HepG2 (cell line): ENCODE measurements around the gene SPOPL. TPM values are rescaled to one million over a fixed set of nuclear protein-coding genes. Genes with fewer than 3 reads are reported as not detected.
A peak's percentile ranks its signal among the peaks of the same experiment; 100 is the strongest.

Source experiments
- ARNT2 ChIP-seq: sonication (generic); formaldehyde crosslinking; IDR thresholded peaks from 2 replicates; pipeline ENCODE4 v1.8.0; 2022; ENCODE audit warnings: mild to moderate bottlenecking, low read depth, missing genetic modification reagents, moderate library complexity
- ATF7 ChIP-seq, 2 experiments: fragments of 450-650 bp in 1 of 2; sonication (generic) in 1 of 2; formaldehyde crosslinking in 1 of 2; IDR thresholded peaks; 2 replicates each; pipeline versions ENCODE4 v1.4.0 to v1.6.1; 2016 to 2020; ENCODE audit warnings: antibody characterized with exemption in 1 of 2, mild to moderate bottlenecking in 1 of 2, missing genetic modification reagents in 1 of 2
- ELK4 ChIP-seq: sonication (generic); formaldehyde crosslinking; IDR thresholded peaks from 2 replicates; pipeline ENCODE4 v1.9.0; 2021; ENCODE audit warnings: missing genetic modification reagents, borderline replicate concordance
- EP300 ChIP-seq, 3 experiments: sonication (generic) in 1 of 3; formaldehyde crosslinking in 1 of 3; IDR thresholded peaks; 2 replicates each; pipeline versions ENCODE4 v1.5.1 to v1.6.1; 2011 to 2020; ENCODE audit warnings: low read depth in 2 of 3, low read length in 2 of 3, borderline replicate concordance in 1 of 3, improper control_type of control experiment in 1 of 3, mild to moderate bottlenecking in 1 of 3, missing genetic modification reagents in 1 of 3, moderate library complexity in 1 of 3
- HNRNPLL ChIP-seq: fragments of 200-400 bp; formaldehyde crosslinking; IDR thresholded peaks from 2 replicates; pipeline ENCODE4 v1.6.1; 2017; ENCODE audit warnings: mild to moderate bottlenecking, low read depth, low read length; ENCODE audit not compliant: poor library complexity, severe bottlenecking
- NR2F2 ChIP-seq: IDR thresholded peaks from 2 replicates; pipeline ENCODE4 v1.6.1; 2012; ENCODE audit warnings: low read depth, inconsistent platforms, borderline replicate concordance
- PPARG ChIP-seq: conservative IDR thresholded peaks from 2 replicates; pipeline ENCODE4 v1.6.1; 2016; ENCODE audit warnings: missing biosample characterization, missing genetic modification reagents
- PRDM15 ChIP-seq: sonication (generic); formaldehyde crosslinking; IDR thresholded peaks from 2 replicates; pipeline ENCODE4 v1.4.0; 2020; ENCODE audit warnings: missing genetic modification reagents
- SIN3A ChIP-seq: IDR thresholded peaks from 2 replicates; pipeline ENCODE4 v1.6.1; 2011; ENCODE audit warnings: low read depth, mild to moderate bottlenecking, control low read depth, low read length, borderline replicate concordance
- SNAPC4 ChIP-seq: sonication (generic); formaldehyde crosslinking; IDR thresholded peaks from 2 replicates; pipeline ENCODE4 v1.4.0; 2020; ENCODE audit warnings: mild to moderate bottlenecking, missing genetic modification reagents
- TBL1XR1 ChIP-seq: fragments of 150-350 bp; IDR thresholded peaks from 2 replicates; pipeline ENCODE4 v1.6.1; 2014; ENCODE audit warnings: borderline replicate concordance, low read length; ENCODE audit not compliant: partially characterized antibody
- THYN1 ChIP-seq: sonication (generic); formaldehyde crosslinking; IDR thresholded peaks from 2 replicates; pipeline ENCODE4 v1.8.1; 2023; ENCODE audit warnings: low read depth, mild to moderate bottlenecking, moderate library complexity, missing genetic modification reagents, borderline replicate concordance
- ZIK1 ChIP-seq: sonication (generic); formaldehyde crosslinking; IDR thresholded peaks from 2 replicates; pipeline ENCODE4 v1.5.0; 2020; ENCODE audit warnings: mild to moderate bottlenecking, low read depth, missing genetic modification reagents, borderline replicate concordance
- ZNF18 ChIP-seq: sonication (generic); formaldehyde crosslinking; IDR thresholded peaks from 2 replicates; pipeline ENCODE4 v1.8.0; 2022; ENCODE audit warnings: mild to moderate bottlenecking, missing genetic modification reagents; ENCODE audit not compliant: insufficient replicate concordance
- ZNF484 ChIP-seq: sonication (generic); formaldehyde crosslinking; IDR thresholded peaks from 2 replicates; pipeline ENCODE4 v1.5.1; 2020; ENCODE audit warnings: mild to moderate bottlenecking, low read depth, missing genetic modification reagents, borderline replicate concordance
- ZNF563 ChIP-seq: sonication (generic); formaldehyde crosslinking; IDR thresholded peaks from 2 replicates; pipeline ENCODE4 v1.8.0; 2022; ENCODE audit warnings: mild to moderate bottlenecking, moderate library complexity, missing genetic modification reagents
- polyA plus RNA-seq, 8 experiments: library from polyadenylated mRNA; depleted of rRNA in 3 of 8; stranded (reverse) in 7 of 8; unstranded in 1 of 8; fragments of >200 nt; fragmentation: Illumina TruSeq in 4 of 8; extraction: Trizol in 4 of 8; gene quantifications; 2 replicates each; pipeline versions ENCODE4 v1.2.1 to v1.2.3, GENCODE V29; 2011 to 2016; ENCODE audit warnings: low read depth in 4 of 8, missing spikeins in 1 of 8, mixed read lengths in 1 of 8; ENCODE audit not compliant: insufficient read depth in 1 of 8
- total RNA-seq, 5 experiments: library from RNA; depleted of rRNA; stranded (reverse); fragments of >200 nt; fragmentation: Illumina TruSeq; extraction: Trizol; gene quantifications; 2 replicates each; pipeline ENCODE4 v1.2.3, GENCODE V29; 2016; ENCODE audit warnings: low read depth in 1 of 5

The SPOPL gene
- total and polyA plus RNA-seq, 2 of the 13 experiments (the other 11 are each of a cell fraction or from before 2014, with no cell fraction given) = 12.6 to 51.6 TPM

GRCh38 chr2:138475277-138475776, 26.2 kb upstream of the SPOPL start (continued):
- TF ChIP-seq SNAPC4 (CRISPR knock-in tag) (no peak), ELK4 (no peak), TBL1XR1 (no peak), ATF7 (IDR thresholded peaks at IDR 0.05) (no peak), ATF7 (CRISPR knock-in tag; IDR thresholded peaks at IDR 0.05) (no peak), HNRNPLL (no peak), ARNT2 (CRISPR knock-in tag) (no peak), THYN1 (no peak), PRDM15 (CRISPR knock-in tag) (no peak), SIN3A (no peak), ZNF484 (no peak), ZNF18 (CRISPR knock-in tag) (no peak), PPARG (0 out of 2 replicates have a peak, but pooled peaks have one; percentile 27), ZIK1 (CRISPR knock-in tag) (no peak), NR2F2 (no peak), ZNF563 (CRISPR knock-in tag) (no peak), EP300 (IDR thresholded peaks at IDR 0.05; ENCODE audit: low read depth in 2 of 2, low read length in 2 of 2) (peak in 1 of 2 experiments; percentile 63; a peak in 1 of 4 replicates), EP300 (CRISPR knock-in tag; IDR thresholded peaks at IDR 0.05; ENCODE audit: borderline replicate concordance) (no peak; the same call in 1 of the 2 replicates)
